GM12878 (cell line): ENCODE results near the gene SMIM35. TPM values are rescaled to one million over a fixed set of nuclear protein-coding genes. Genes with fewer than 3 reads are reported as not detected.

Experiments
- ATAC-seq: fragments of 200-7000 bp; cut with Tn5 transposase; 3 replicates; pipeline ENCODE4 v1.9.1; 2020; ENCODE audit warnings: mild to moderate bottlenecking, moderate library complexity
- BruUV-seq: library from RNA; stranded (reverse); fragments of 400-500 nt; replicated peaks from 2 replicates; lab custom pipeline; 2021; lab: Mats Ljungman, UMichigan
- CTCF ChIA-PET: fragments of 300-600 bp; sonication (Branson Sonifier 250); formaldehyde crosslinking; extraction: SDS; loops from one replicate; lab custom pipeline; 2021; ENCODE audit warnings: inconsistent platforms; lab: Yijun Ruan, JAX
- POLR2A ChIA-PET: fragments of 350-600 bp; formaldehyde crosslinking; extraction: SDS; loops from one replicate; lab custom pipeline; 2021; ENCODE audit warnings: inconsistent platforms; lab: Charles Lee
- RAD21 ChIA-PET: fragments of 300-600 bp; sonication (Branson Sonifier 250); formaldehyde crosslinking; loops from one replicate; lab custom pipeline; 2023; ENCODE audit warnings: antibody characterized with exemption; ENCODE audit not compliant: unreplicated experiment; lab: Charles Lee
- SMC1A ChIA-PET: fragments of 300-600 bp; sonication (Branson Sonifier 250); formaldehyde crosslinking; loops from one replicate; lab custom pipeline; 2023; ENCODE audit not compliant: unreplicated experiment, uncharacterized antibody; lab: Charles Lee
- DNase-seq: peaks from one replicate; pipeline ENCODE4 v3.0.0-alpha.2; 2011; ENCODE audit warnings: low read depth, low spot score
- FAIRE-seq: peaks from 3 replicates; lab custom pipeline; 2011; peaks lifted over from hg19 to GRCh38; lab: Jason Lieb, UNC
- H2AFZ ChIP-seq: 2 replicates; pipeline ENCODE4 v1.6.0; 2011; ENCODE audit warnings: low read depth, low read length, control low read depth; ENCODE audit not compliant: control insufficient read depth
- H3K27ac ChIP-seq: 2 replicates; pipeline ENCODE4 v1.5.1; 2011; ENCODE audit warnings: control low read depth; ENCODE audit not compliant: control insufficient read depth, insufficient read depth
- H3K27me3 ChIP-seq, 2 experiments: replicated peaks in 1 of 2; 2 replicates each; pipeline versions ENCODE4 v1.6.0 to v1.6.1; 2011; ENCODE audit warnings: low read length in 1 of 2; ENCODE audit not compliant: control insufficient read depth in 2 of 2, insufficient read depth in 2 of 2
- H3K36me3 ChIP-seq, 2 experiments: 2 replicates each; pipeline ENCODE4 v1.5.1; 2011; ENCODE audit warnings: low read length in 1 of 2; ENCODE audit not compliant: control insufficient read depth in 2 of 2, insufficient read depth in 2 of 2
- H3K4me1 ChIP-seq: 2 replicates; pipeline ENCODE4 v1.6.1; 2011; ENCODE audit warnings: mild to moderate bottlenecking, low read length, moderate library complexity, mixed read lengths; ENCODE audit not compliant: control insufficient read depth, insufficient read depth
- H3K4me2 ChIP-seq: 2 replicates; pipeline ENCODE4 v1.6.0; 2011; ENCODE audit warnings: control low read depth; ENCODE audit not compliant: control insufficient read depth, insufficient read depth
- H3K4me3 ChIP-seq: fragments of 200-600 bp; sonication (generic); 2 replicates; pipeline ENCODE4 v1.5.1; 2016
- H3K79me2 ChIP-seq: 2 replicates; pipeline ENCODE4 v1.6.0; 2011; ENCODE audit warnings: low read length; ENCODE audit not compliant: control insufficient read depth, insufficient read depth
- H3K9ac ChIP-seq: 2 replicates; pipeline ENCODE4 v1.8.0; 2011; ENCODE audit warnings: low read length, control low read depth, mixed read lengths; ENCODE audit not compliant: control insufficient read depth, insufficient read depth
- H3K9me3 ChIP-seq: replicated peaks from 3 replicates; pipeline ENCODE4 v1.5.1; 2011; ENCODE audit warnings: mild to moderate bottlenecking, low read length; ENCODE audit not compliant: control insufficient read depth, insufficient read depth
- H4K20me1 ChIP-seq: 2 replicates; pipeline ENCODE4 v1.6.0; 2011; ENCODE audit not compliant: control insufficient read depth, insufficient read depth
- BCL11A ChIP-seq: IDR thresholded peaks from 2 replicates; pipeline ENCODE4 v1.6.1; 2011; ENCODE audit warnings: low read depth, low read length
- CBFB ChIP-seq: IDR thresholded peaks from 2 replicates; pipeline ENCODE4 v1.6.1; 2016; ENCODE audit warnings: antibody characterized with exemption, low read depth
- DPF2 ChIP-seq: fragments of 450-650 bp; IDR thresholded peaks from 2 replicates; pipeline ENCODE4 v1.6.1; 2017; ENCODE audit warnings: mild to moderate bottlenecking
- KAT2A ChIP-seq: conservative IDR thresholded peaks from 2 replicates; pipeline ENCODE4 v1.6.1; 2011; ENCODE audit warnings: low read depth, low read length; ENCODE audit not compliant: control insufficient read depth
- KDM1A ChIP-seq: fragments of 200-600 bp; sonication (generic); IDR thresholded peaks from 2 replicates; pipeline ENCODE4 v1.6.1; 2016; ENCODE audit warnings: borderline replicate concordance
- MYB ChIP-seq: fragments of 150-350 bp; IDR thresholded peaks from 2 replicates; pipeline ENCODE4 v1.6.1; 2014; ENCODE audit warnings: mild to moderate bottlenecking, low read depth, low read length, borderline replicate concordance
- NFXL1 ChIP-seq: fragments of 450-650 bp; IDR thresholded peaks from 2 replicates; pipeline ENCODE4 v1.6.1; 2017; ENCODE audit warnings: antibody characterized with exemption, mild to moderate bottlenecking, borderline replicate concordance
- SIX5 ChIP-seq: IDR thresholded peaks from 2 replicates; pipeline ENCODE4 v1.6.1; 2011; ENCODE audit warnings: mild to moderate bottlenecking, low read depth, low read length, moderate library complexity; ENCODE audit not compliant: severe bottlenecking
- TBL1XR1 ChIP-seq: IDR thresholded peaks from 2 replicates; pipeline ENCODE4 v1.6.1; 2012; ENCODE audit warnings: low read depth, low read length, improper control_type of control experiment
- WGBS: methylation state at CpG from one replicate; pipeline ENCODE4 v1.1.6; 2016; ENCODE audit warnings: low lambda C conversion rate; ENCODE audit not compliant: insufficient replicate concordance, insufficient coverage; ENCODE audit errors: missing lambda C conversion rate; 5-methylcytosine and 5-hydroxymethylcytosine counted together
- in situ Hi-C: fragments of 300-500 bp; cut with MboI; formaldehyde crosslinking; loops from 9 replicates; pipeline ENCODE4 v1.14.3; 2018; ENCODE audit warnings: mixed read lengths
- intact Hi-C: fragments of 100-400 bp; cut with micrococcal nuclease; formaldehyde crosslinking; loops from one replicate; pipeline ENCODE4 v1.14.2; 2022; ENCODE audit not compliant: unreplicated experiment
- polyA plus RNA-seq, 11 experiments: library from polyadenylated mRNA; depleted of rRNA in 4 of 11; unstranded in 6 of 11; stranded (reverse) in 5 of 11; fragments of >200 nt; fragmentation: Nextera tagmentation in 4 of 11; fragmentation: Illumina TruSeq in 1 of 11; extraction: Ambion mirVana in 4 of 11; extraction: Trizol in 1 of 11; gene quantifications; 1 replicate in 1 of 11; 2 replicates in 10 of 11; pipeline versions ENCODE4 v1.2.1 to v1.2.3, GENCODE V29; 2011 to 2016; ENCODE audit warnings: inconsistent platforms in 2 of 11, missing spikeins in 2 of 11, low read depth in 1 of 11
- total RNA-seq, 4 experiments: library from RNA; depleted of rRNA in 3 of 4; stranded (reverse); fragments of >200 nt in 3 of 4; fragmentation: Illumina TruSeq in 1 of 4; extraction: Trizol in 1 of 4; gene quantifications; 2 replicates each; pipeline versions ENCODE4 v1.2.1 to v1.2.3, GENCODE V29; 2013 to 2021
- TF ChIP-seq, protein P1 (sequence below): fragments of 450-650 bp; IDR thresholded peaks from 2 replicates; pipeline ENCODE4 v1.6.1; 2017; ENCODE audit warnings: antibody characterized with exemption, mild to moderate bottlenecking, moderate library complexity
- TF ChIP-seq, protein P2 (sequence below): fragments of 450-650 bp; formaldehyde crosslinking; IDR thresholded peaks from 2 replicates; pipeline ENCODE4 v1.4.0; 2022; ENCODE audit warnings: mild to moderate bottlenecking, moderate library complexity
- TF ChIP-seq, protein P3 (sequence below): fragments of 450-650 bp; IDR thresholded peaks from 2 replicates; pipeline ENCODE4 v1.6.1; 2017; ENCODE audit warnings: mild to moderate bottlenecking, moderate library complexity

SMIM35 gene
- total and polyA plus RNA-seq, 10 of the 15 experiments (the other 5 are each of a cell fraction or from before 2014, with no cell fraction given): 0.02 to 1.1 (median 0.05) TPM; not detected in 5

DNA sequence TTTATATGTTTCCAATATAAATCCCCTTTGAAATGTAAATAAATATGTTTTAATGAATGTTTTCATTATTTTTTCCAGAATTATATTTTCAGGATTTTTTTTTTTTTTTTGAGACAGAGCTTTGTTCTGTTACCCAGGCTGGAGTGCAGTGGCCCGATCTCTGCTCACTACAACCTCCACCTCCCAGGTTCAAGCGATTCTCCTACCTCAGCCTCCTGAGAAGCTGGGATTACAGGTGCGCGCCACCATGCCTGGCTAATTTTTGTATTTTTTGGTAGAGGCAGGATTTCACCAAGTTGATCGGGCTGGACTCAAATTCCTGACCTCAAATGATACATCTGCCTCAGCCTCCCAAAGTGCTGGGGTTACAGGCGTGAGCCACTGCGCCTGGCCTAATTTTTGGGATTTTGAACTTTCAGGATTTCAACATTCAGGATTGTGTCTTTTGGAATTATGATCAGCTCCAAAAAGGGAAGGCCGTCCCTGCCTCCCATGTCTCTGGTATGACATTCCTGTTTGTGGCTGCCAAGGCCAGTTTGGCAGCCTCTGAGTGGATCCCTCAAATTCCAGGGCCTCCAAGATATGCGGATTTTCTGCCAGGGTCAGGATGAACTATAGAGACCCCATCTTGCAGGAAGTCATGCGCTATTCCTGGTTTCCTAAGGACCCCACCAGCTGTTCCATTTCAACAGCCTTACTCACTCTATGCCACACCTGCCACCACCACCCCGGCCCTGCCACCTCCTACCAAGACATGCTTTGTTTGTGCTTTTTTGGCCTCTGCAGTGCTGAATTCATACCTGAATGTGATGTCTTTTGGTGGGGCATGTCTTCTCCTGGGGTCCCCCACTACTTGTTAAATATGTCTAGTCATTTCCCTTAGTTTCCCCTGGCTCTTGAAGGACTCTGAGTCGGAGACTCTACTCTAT lies 31.8 kb downstream of the SMIM35 start:
- Histone ChIP-seq H3K36me3 (no peaks in the 10 kb centered on the region), H2AFZ (no peak overlapping the region), H3K4me3 (no peak overlapping the region), H4K20me1 (no peaks in the 10 kb centered on the region), H3K27ac (no peak overlapping the region), H3K27me3 (peaks cover 1 to 3% of the 10 kb centered on the region in 2 experiments; a peak in 2 of 4 replicates), H3K9ac (no peak overlapping the region), H3K9me3 (no peaks in the 10 kb centered on the region), H3K4me1 (peaks cover 12% of the 10 kb centered on the region), H3K4me2 (no peak overlapping the region), H3K79me2 (no peaks in the 10 kb centered on the region)
- no peak for ATAC-seq
- ChIA-PET POLR2A (no interaction called here), RAD21 (interaction anchor here (0.6 to 7.3 kb wide), 6 partner anchors 10 to 247 kb away, joined by 4 to 248 read pairs (median 76); partner anchors contain the start of genes FXYD2 and IL10RA), CTCF (interaction anchor here (0.7 to 9.1 kb wide), 17 partner anchors 13 to 254 kb away, joined by 3 to 364 read pairs (median 5); partner anchors contain the start of gene FXYD2), SMC1A (interaction anchor here (0.9 to 8.2 kb wide), 14 partner anchors 10 to 629 kb away, joined by 3 to 295 read pairs (median 18); partner anchors contain the start of genes FXYD2 and IL10RA)
- FAIRE-seq: no peak
- WGBS: 62% methylated on average over 12 of the region's 12 CpGs
- no peak for DNase-seq
- BruUV-seq: no TSS peak
- intact Hi-C loops: no loop called here
- in situ Hi-C loops: loop anchor here (5.0 to 25.0 kb wide), 2 partner anchors 213 to 618 kb away; no protein-coding TSS in a partner anchor
- TF ChIP-seq, protein P1, sequence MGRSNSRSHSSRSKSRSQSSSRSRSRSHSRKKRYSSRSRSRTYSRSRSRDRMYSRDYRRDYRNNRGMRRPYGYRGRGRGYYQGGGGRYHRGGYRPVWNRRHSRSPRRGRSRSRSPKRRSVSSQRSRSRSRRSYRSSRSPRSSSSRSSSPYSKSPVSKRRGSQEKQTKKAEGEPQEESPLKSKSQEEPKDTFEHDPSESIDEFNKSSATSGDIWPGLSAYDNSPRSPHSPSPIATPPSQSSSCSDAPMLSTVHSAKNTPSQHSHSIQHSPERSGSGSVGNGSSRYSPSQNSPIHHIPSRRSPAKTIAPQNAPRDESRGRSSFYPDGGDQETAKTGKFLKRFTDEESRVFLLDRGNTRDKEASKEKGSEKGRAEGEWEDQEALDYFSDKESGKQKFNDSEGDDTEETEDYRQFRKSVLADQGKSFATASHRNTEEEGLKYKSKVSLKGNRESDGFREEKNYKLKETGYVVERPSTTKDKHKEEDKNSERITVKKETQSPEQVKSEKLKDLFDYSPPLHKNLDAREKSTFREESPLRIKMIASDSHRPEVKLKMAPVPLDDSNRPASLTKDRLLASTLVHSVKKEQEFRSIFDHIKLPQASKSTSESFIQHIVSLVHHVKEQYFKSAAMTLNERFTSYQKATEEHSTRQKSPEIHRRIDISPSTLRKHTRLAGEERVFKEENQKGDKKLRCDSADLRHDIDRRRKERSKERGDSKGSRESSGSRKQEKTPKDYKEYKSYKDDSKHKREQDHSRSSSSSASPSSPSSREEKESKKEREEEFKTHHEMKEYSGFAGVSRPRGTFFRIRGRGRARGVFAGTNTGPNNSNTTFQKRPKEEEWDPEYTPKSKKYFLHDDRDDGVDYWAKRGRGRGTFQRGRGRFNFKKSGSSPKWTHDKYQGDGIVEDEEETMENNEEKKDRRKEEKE: no peak
- TF ChIP-seq KDM1A (no peak), BCL11A (no peak), DPF2 (no peak), NFXL1 (no peak), MYB (no peak), TBL1XR1 (no peak), SIX5 (no peak), KAT2A (no peak), CBFB (no peak)
- TF ChIP-seq, protein P2, sequence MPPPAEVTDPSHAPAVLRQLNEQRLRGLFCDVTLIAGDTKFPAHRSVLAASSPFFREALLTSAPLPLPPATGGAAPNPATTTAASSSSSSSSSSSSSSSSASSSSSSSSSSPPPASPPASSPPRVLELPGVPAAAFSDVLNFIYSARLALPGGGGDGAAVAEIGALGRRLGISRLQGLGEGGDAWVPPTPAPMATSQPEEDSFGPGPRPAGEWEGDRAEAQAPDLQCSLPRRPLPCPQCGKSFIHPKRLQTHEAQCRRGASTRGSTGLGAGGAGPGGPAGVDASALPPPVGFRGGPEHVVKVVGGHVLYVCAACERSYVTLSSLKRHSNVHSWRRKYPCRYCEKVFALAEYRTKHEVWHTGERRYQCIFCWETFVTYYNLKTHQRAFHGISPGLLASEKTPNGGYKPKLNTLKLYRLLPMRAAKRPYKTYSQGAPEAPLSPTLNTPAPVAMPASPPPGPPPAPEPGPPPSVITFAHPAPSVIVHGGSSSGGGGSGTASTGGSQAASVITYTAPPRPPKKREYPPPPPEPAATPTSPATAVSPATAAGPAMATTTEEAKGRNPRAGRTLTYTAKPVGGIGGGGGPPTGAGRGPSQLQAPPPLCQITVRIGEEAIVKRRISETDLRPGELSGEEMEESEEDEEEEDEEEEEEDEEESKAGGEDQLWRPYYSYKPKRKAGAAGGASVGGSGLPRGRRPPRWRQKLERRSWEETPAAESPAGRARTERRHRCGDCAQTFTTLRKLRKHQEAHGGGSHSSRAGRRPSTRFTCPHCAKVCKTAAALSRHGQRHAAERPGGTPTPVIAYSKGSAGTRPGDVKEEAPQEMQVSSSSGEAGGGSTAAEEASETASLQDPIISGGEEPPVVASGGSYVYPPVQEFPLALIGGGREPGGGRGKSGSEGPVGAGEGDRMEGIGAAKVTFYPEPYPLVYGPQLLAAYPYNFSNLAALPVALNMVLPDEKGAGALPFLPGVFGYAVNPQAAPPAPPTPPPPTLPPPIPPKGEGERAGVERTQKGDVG (CRISPR knock-in tag): no peak
- TF ChIP-seq, protein P3, sequence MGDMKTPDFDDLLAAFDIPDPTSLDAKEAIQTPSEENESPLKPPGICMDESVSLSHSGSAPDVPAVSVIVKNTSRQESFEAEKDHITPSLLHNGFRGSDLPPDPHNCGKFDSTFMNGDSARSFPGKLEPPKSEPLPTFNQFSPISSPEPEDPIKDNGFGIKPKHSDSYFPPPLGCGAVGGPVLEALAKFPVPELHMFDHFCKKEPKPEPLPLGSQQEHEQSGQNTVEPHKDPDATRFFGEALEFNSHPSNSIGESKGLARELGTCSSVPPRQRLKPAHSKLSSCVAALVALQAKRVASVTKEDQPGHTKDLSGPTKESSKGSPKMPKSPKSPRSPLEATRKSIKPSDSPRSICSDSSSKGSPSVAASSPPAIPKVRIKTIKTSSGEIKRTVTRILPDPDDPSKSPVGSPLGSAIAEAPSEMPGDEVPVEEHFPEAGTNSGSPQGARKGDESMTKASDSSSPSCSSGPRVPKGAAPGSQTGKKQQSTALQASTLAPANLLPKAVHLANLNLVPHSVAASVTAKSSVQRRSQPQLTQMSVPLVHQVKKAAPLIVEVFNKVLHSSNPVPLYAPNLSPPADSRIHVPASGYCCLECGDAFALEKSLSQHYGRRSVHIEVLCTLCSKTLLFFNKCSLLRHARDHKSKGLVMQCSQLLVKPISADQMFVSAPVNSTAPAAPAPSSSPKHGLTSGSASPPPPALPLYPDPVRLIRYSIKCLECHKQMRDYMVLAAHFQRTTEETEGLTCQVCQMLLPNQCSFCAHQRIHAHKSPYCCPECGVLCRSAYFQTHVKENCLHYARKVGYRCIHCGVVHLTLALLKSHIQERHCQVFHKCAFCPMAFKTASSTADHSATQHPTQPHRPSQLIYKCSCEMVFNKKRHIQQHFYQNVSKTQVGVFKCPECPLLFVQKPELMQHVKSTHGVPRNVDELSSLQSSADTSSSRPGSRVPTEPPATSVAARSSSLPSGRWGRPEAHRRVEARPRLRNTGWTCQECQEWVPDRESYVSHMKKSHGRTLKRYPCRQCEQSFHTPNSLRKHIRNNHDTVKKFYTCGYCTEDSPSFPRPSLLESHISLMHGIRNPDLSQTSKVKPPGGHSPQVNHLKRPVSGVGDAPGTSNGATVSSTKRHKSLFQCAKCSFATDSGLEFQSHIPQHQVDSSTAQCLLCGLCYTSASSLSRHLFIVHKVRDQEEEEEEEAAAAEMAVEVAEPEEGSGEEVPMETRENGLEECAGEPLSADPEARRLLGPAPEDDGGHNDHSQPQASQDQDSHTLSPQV: no peak
